CD4-positive, CD25-positive, alpha-beta regulatory T cell (primary cell): ENCODE data around the gene WWP2. TPM values are rescaled to one million over a fixed set of nuclear protein-coding genes. Genes with fewer than 3 reads are reported as not detected.
A peak's percentile ranks its signal among the peaks of the same experiment; 100 is the strongest.

Source experiments
- ATAC-seq, 2 donors: fragments of 150-1000 bp; cut with Tn5 transposase; one replicate each; pipeline ENCODE4 v1.10.0; 2021; ENCODE audit warnings: low read depth in 2 of 2, moderate number of reproducible peaks in 2 of 2, moderate library complexity in 1 of 2
- DNase-seq, 3 donors: peaks; one replicate each; pipeline versions ENCODE4 v3.0.0 to v3.0.0-alpha.2; 2012 to 2022; ENCODE audit warnings: mixed read lengths in 1 of 3
- H3K27ac ChIP-seq: one replicate; pipeline ENCODE4 v1.7.0; 2013; ENCODE audit warnings: mild to moderate bottlenecking, low read length; ENCODE audit not compliant: insufficient read depth, poor library complexity, severe bottlenecking
- H3K27me3 ChIP-seq: one replicate; pipeline ENCODE4 v1.7.0; 2013; ENCODE audit warnings: low read length; ENCODE audit not compliant: control insufficient read depth, insufficient read depth
- H3K36me3 ChIP-seq: one replicate; pipeline ENCODE4 v1.7.0; 2013; ENCODE audit warnings: mild to moderate bottlenecking, low read length, moderate library complexity; ENCODE audit not compliant: control insufficient read depth, insufficient read depth
- H3K4me1 ChIP-seq: 2 replicates; pipeline ENCODE4 v1.7.0; 2013; ENCODE audit warnings: mild to moderate bottlenecking, low read length; ENCODE audit not compliant: insufficient read depth, control insufficient read depth, poor library complexity, severe bottlenecking
- H3K4me3 ChIP-seq: one replicate; pipeline ENCODE4 v1.7.0; 2013; ENCODE audit warnings: low read depth, mild to moderate bottlenecking, low read length, moderate library complexity
- H3K9me3 ChIP-seq, 2 experiments: 1 replicate in 1 of 2; 2 replicates in 1 of 2; pipeline ENCODE4 v1.7.0; 2013; ENCODE audit warnings: low read length in 2 of 2, mild to moderate bottlenecking in 1 of 2, moderate library complexity in 1 of 2; ENCODE audit not compliant: control insufficient read depth in 2 of 2
- H3K27ac Mint-ChIP-seq, 3 donors: one replicate each; pipeline ENCODE4 v1.8.0; 2020 to 2022; ENCODE audit warnings: mild to moderate bottlenecking in 3 of 3, mixed read lengths in 3 of 3, moderate library complexity in 2 of 3
- H3K27me3 Mint-ChIP-seq: one replicate; pipeline ENCODE4 v1.8.0; 2022; ENCODE audit warnings: mild to moderate bottlenecking, mixed read lengths
- H3K36me3 Mint-ChIP-seq: one replicate; pipeline ENCODE4 v1.8.0; 2020; ENCODE audit warnings: mixed read lengths
- H3K4me1 Mint-ChIP-seq, 4 donors: one replicate each; pipeline ENCODE4 v1.8.0; 2020 to 2022; ENCODE audit warnings: mixed read lengths in 4 of 4, mild to moderate bottlenecking in 1 of 4
- H3K4me3 Mint-ChIP-seq, 4 donors: one replicate each; pipeline ENCODE4 v1.8.0; 2020 to 2022; ENCODE audit warnings: mild to moderate bottlenecking in 4 of 4, mixed read lengths in 4 of 4, moderate library complexity in 3 of 4
- H3K9me3 Mint-ChIP-seq, 7 donors: one replicate each; pipeline ENCODE4 v1.8.0; 2020 to 2022; ENCODE audit warnings: mixed read lengths in 7 of 7, mild to moderate bottlenecking in 3 of 7, moderate library complexity in 2 of 7
- polyA plus RNA-seq, 4 donors: library from polyadenylated mRNA; unstranded; fragments of 300-500 nt; fragmentation: Illumina TruSeq; gene quantifications; one replicate each; pipeline ENCODE4 v1.2.3, GENCODE V29; 2021
- total RNA-seq: library from RNA; stranded (reverse); gene quantifications from one replicate; pipeline ENCODE4 v1.2.3, GENCODE V29; 2022

Gene WWP2
- total and polyA plus RNA-seq, 5 donors from 2014 or later = 36.3 to 93.0 (median 41.5) TPM

DNA sequence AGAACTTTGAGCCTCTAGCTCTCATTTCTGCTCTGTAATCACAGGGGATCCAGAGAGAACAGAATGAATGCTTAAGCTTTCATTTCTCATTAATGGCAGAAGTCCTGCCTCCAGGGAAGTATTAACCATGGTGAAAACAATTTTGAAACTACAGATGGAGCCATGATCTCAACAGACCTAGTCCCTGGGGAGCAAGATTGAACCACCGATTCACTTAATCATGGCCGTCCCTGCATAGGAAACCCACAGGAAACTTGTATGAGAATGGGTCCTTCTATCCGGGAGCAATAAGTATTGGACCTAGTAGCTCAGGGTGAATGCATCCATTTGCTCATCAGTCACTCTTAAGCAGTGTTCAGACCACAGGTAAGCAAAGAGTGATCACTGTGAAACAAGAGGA, 148.8 kb downstream of the WWP2 start:
- no peaks in the 10 kb centered on the region for H3K9me3 ChIP-seq
- no peaks in the 10 kb centered on the region for H3K4me1 Mint-ChIP-seq
- H3K4me3 Mint-ChIP-seq = no peak overlapping the region
- H3K4me3 ChIP-seq = no peak overlapping the region
- H3K36me3 ChIP-seq = peaks cover 46% of the 10 kb centered on the region
- peaks cover 29% of the 10 kb centered on the region for H3K36me3 Mint-ChIP-seq
- H3K9me3 Mint-ChIP-seq = no peaks in the 10 kb centered on the region
- no peaks in the 10 kb centered on the region for H3K27me3 Mint-ChIP-seq
- ATAC-seq (no peak), DNase-seq (no peak)
- no peak overlapping the region for H3K27ac ChIP-seq
- no peaks in the 10 kb centered on the region for H3K27me3 ChIP-seq
- H3K27ac Mint-ChIP-seq = peak overlapping the region in 2 of 3 donors; percentile 75 to 80
- no peaks in the 10 kb centered on the region for H3K4me1 ChIP-seq

DNA sequence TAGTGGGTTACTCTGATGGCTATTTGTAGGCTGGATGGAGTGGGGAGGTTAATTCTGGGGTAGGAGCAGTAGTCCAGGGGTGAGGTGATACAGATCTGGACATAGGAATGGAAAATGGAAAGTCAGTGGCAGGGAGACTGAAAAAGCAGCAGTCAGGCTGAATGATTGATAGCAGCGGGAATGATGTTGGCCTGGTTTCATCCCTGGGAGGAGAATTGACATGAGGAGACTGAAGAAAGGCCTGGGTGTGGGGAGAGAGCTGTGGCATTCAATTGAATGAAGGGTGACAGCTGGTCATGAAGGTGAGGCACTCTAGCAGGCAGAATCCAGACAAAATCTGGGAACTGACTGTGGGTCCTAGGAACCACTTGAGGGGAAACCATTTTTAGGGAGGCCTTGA, 154.3 kb downstream of the WWP2 start:
- H3K4me3 Mint-ChIP-seq = peak overlapping the region in 1 of 4 donors; percentile 54
- H3K27me3 Mint-ChIP-seq = no peaks in the 10 kb centered on the region
- no peaks in the 10 kb centered on the region for H3K9me3 Mint-ChIP-seq

DNA sequence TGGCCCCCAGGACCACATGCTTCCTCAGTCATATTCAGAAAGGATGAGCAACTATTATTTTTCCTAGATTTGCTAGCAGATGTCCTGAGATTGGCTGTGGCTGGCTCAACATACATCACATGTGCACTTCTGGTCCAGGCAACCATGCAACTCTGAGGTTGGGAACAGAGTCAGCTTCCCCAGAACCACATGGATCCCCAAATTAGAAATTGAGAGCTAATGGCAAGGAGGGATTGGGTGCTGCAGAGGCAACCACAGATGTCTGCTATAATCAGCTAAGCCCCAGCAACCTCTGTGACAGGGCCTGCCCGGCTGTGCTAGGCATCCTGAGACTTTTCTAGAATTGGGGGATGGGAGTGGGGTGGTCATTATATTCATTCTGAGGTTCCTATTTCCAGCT, 155.2 kb downstream of the WWP2 start:
- H3K36me3 ChIP-seq = peaks cover 26% of the 10 kb centered on the region
- Mint-ChIP-seq H3K27ac (peak overlapping the region in 2 of 3 donors; percentile 25 to 64), H3K9me3 (no peaks in the 10 kb centered on the region)

More for the DNA sequence above, 154.3 kb downstream of the WWP2 start:
- Histone ChIP-seq H3K27me3 (no peaks in the 10 kb centered on the region), H3K4me1 (no peaks in the 10 kb centered on the region), H3K9me3 (no peaks in the 10 kb centered on the region), H3K4me3 (no peak overlapping the region), H3K27ac (no peak overlapping the region), H3K36me3 (peaks cover 33% of the 10 kb centered on the region)
- peaks cover 42% of the 10 kb centered on the region for H3K36me3 Mint-ChIP-seq
- peak overlapping the region in 1 of 3 donors; percentile 17 for H3K27ac Mint-ChIP-seq
- no peak for DNase-seq
- peaks cover 0 to 3% (median 0%) of the 10 kb centered on the region in 4 donors for H3K4me1 Mint-ChIP-seq
- no peak for ATAC-seq

DNA sequence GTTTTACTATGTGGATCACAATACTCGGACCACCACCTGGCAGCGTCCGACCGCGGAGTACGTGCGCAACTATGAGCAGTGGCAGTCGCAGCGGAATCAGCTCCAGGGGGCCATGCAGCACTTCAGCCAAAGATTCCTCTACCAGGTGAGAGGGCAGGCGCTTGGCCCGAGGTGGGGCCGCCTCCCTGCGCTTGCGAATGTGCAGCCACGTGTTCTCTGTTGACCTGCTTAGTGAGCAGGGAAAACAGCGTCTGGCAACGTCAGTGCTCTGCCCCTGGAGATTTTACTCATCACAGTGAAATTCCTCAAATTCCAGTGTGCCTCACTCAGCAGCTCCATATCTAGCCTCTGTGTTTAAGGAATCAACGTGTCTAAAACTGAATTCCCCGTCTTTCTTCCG, 155.6 kb downstream of the WWP2 start:
- no peaks in the 10 kb centered on the region for H3K4me1 ChIP-seq
- H3K36me3 Mint-ChIP-seq = peaks cover 37% of the 10 kb centered on the region
- DNase-seq (no peak), ATAC-seq (no peak)
- no peaks in the 10 kb centered on the region for H3K9me3 ChIP-seq
- H3K27me3 ChIP-seq = no peaks in the 10 kb centered on the region
- H3K4me1 Mint-ChIP-seq = peaks cover 0 to 3% (median 0%) of the 10 kb centered on the region in 4 donors
- H3K27ac ChIP-seq = no peak overlapping the region
- no peaks in the 10 kb centered on the region for H3K9me3 Mint-ChIP-seq
- no peak overlapping the region for H3K4me3 ChIP-seq
- H3K27me3 Mint-ChIP-seq = no peaks in the 10 kb centered on the region
- no peak overlapping the region for H3K4me3 Mint-ChIP-seq
- peaks cover 23% of the 10 kb centered on the region for H3K36me3 ChIP-seq
- H3K27ac Mint-ChIP-seq = peak overlapping the region in 1 of 3 donors; percentile 31

More for the DNA sequence above, 155.2 kb downstream of the WWP2 start:
- no peaks in the 10 kb centered on the region for H3K9me3 ChIP-seq
- no peaks in the 10 kb centered on the region for H3K27me3 ChIP-seq
- H3K36me3 Mint-ChIP-seq = peaks cover 40% of the 10 kb centered on the region
- H3K4me1 ChIP-seq = no peaks in the 10 kb centered on the region
- no peak overlapping the region for H3K4me3 Mint-ChIP-seq
- ATAC-seq (no peak), DNase-seq (no peak)
- H3K27me3 Mint-ChIP-seq = no peaks in the 10 kb centered on the region
- peaks cover 0 to 3% (median 0%) of the 10 kb centered on the region in 4 donors for H3K4me1 Mint-ChIP-seq
- no peak overlapping the region for H3K27ac ChIP-seq
- no peak overlapping the region for H3K4me3 ChIP-seq

DNA sequence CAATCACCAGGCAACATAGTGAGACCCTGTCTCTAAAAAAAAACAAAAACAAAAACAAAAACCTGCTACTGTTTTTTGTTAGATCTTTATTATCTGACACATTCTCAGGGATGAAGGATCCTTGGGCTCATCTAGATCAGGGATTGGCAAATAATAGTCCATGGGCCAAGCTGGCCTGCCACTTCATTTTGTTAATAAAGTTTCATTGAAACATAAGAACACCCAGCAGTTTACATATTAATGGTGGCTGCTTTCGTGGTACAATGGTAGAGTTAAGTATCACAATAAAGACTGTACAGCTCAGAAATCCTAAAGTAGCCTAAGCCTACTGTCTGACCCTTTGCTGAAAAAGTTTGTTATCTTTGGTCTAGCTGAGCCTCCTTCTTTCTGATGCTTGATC, 156.1 kb downstream of the WWP2 start:
- ATAC-seq = no peak
- Histone ChIP-seq H3K27me3 (no peaks in the 10 kb centered on the region), H3K9me3 (no peaks in the 10 kb centered on the region), H3K4me3 (no peak overlapping the region), H3K27ac (no peak overlapping the region), H3K36me3 (peaks cover 23% of the 10 kb centered on the region), H3K4me1 (no peaks in the 10 kb centered on the region)
- peaks cover 0 to 3% (median 0%) of the 10 kb centered on the region in 4 donors for H3K4me1 Mint-ChIP-seq
- peak overlapping the region in 2 of 3 donors; percentile 29 to 31 for H3K27ac Mint-ChIP-seq
- H3K9me3 Mint-ChIP-seq = no peaks in the 10 kb centered on the region
- H3K36me3 Mint-ChIP-seq = peaks cover 37% of the 10 kb centered on the region
- no peak overlapping the region for H3K4me3 Mint-ChIP-seq
- no peaks in the 10 kb centered on the region for H3K27me3 Mint-ChIP-seq
- no peak for DNase-seq

DNA sequence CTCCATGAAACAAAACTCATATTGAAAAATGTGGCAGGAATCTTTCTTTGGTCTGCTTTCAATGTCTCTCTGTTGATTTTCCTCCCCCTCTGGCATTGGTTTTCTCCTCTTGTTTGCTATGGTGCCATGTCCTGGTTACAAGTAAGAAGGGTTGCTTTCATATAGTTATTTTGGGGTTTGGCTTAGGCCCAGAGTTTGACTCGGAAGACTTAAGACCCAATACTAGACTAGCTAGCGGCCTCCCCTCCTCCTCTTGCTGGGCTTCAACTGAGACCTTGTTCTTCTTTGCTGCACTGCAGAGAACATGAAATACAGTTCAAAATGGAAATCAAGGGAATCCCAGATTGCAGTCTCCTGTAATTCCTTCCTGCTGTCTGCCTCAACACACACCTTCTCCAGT, 159.0 kb downstream of the WWP2 start:
- no peaks in the 10 kb centered on the region for H3K9me3 Mint-ChIP-seq
- Histone ChIP-seq H3K4me1 (no peaks in the 10 kb centered on the region), H3K9me3 (no peaks in the 10 kb centered on the region), H3K4me3 (no peak overlapping the region), H3K36me3 (peaks cover 33% of the 10 kb centered on the region), H3K27me3 (no peaks in the 10 kb centered on the region), H3K27ac (no peak overlapping the region)
- no peak overlapping the region for H3K4me3 Mint-ChIP-seq
- peaks cover 0 to 3% (median 0%) of the 10 kb centered on the region in 4 donors for H3K4me1 Mint-ChIP-seq
- DNase-seq (no peak), ATAC-seq (no peak)
- peak overlapping the region in 2 of 3 donors; percentile 25 to 56 for H3K27ac Mint-ChIP-seq
- H3K36me3 Mint-ChIP-seq = peaks cover 42% of the 10 kb centered on the region
- H3K27me3 Mint-ChIP-seq = no peaks in the 10 kb centered on the region

DNA sequence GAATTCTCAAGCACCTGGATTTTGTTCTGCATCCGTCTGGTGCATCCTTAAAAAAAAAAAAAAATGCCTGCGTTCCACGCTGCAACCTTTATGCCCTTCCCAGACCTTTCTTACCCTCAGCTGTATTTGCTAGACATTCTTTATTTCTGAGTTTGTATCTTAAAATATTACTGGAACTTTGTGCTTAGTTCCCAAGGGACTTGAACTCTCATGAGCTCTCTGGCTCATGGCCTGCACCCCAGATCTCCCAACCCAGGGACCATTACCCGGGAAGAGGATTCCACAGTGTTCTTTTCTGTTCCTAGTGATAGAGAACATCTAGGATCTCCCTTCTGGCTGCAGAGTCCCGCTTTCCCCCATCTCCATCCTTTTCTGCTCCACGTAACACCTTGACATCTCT, 160.1 kb downstream of the WWP2 start:
- no peaks in the 10 kb centered on the region for H3K9me3 Mint-ChIP-seq
- no peaks in the 10 kb centered on the region for H3K27me3 Mint-ChIP-seq
- H3K36me3 ChIP-seq = peaks cover 43% of the 10 kb centered on the region
- no peak overlapping the region for H3K27ac Mint-ChIP-seq
- no peak overlapping the region for H3K4me3 ChIP-seq
- H3K27me3 ChIP-seq = no peaks in the 10 kb centered on the region
- no peak overlapping the region for H3K27ac ChIP-seq
- no peak for ATAC-seq
- H3K36me3 Mint-ChIP-seq = peaks cover 38% of the 10 kb centered on the region
- no peaks in the 10 kb centered on the region for H3K4me1 Mint-ChIP-seq
- no peaks in the 10 kb centered on the region for H3K4me1 ChIP-seq
- no peak overlapping the region for H3K4me3 Mint-ChIP-seq
- H3K9me3 ChIP-seq = no peaks in the 10 kb centered on the region
- DNase-seq = no peak

DNA sequence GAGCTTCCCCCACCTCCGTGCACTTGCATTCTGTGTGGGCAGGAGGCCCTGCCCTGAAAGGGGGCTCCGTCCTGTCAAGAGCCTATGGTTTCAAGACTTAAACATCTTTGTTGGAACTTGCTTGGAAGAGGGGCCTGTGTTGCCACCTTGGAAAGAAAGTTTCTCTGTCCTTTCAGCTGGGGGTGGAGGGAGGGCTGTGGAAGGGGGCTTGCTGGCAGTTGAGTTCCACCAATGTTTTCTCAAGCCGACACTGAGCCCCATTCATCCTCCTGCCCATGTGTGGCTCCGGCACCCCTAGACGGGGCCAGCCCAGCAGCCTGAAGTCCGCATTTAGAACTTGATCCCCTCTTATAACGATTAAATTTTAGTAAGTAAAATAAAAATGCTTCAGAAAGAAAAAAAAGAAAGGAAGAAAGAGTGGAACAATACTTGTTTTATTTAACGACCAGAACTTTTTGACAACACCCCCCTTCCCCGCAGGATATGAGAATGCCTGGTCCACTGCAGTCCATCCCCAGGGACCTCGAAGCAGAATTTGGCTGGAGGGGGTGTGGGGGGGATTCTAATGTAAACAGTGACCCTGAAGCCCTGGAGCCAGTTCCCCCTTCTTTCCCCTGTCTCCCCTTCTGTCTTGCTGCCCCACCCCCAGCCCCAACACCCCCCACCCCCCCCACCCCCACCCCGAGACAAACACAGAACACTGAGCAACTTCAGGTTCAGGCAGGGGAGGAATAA, 162.1 kb downstream of the WWP2 start:
- H3K4me1 Mint-ChIP-seq = no peaks in the 10 kb centered on the region
- no peaks in the 10 kb centered on the region for H3K27me3 Mint-ChIP-seq
- Histone ChIP-seq H3K36me3 (peaks cover 42% of the 10 kb centered on the region), H3K4me1 (no peaks in the 10 kb centered on the region), H3K9me3 (no peaks in the 10 kb centered on the region), H3K27me3 (no peaks in the 10 kb centered on the region), H3K4me3 (no peak overlapping the region), H3K27ac (no peak overlapping the region)
- H3K4me3 Mint-ChIP-seq = no peak overlapping the region
- no peaks in the 10 kb centered on the region for H3K9me3 Mint-ChIP-seq
- H3K27ac Mint-ChIP-seq = peak overlapping the region in 1 of 3 donors; percentile 42
- DNase-seq (no peak), ATAC-seq (no peak)
- peaks cover 25% of the 10 kb centered on the region for H3K36me3 Mint-ChIP-seq
